Right renal cortex interstitium (tissue), 3 donors: ENCODE measurements around the gene PSD2. TPM values are rescaled to one million over a fixed set of nuclear protein-coding genes. Genes with fewer than 3 reads are reported as not detected.

Experiments used
- DNase-seq, 3 donors: peaks; one replicate each; pipeline ENCODE4 v3.0.0-alpha.2; 2013; ENCODE audit warnings: low read depth in 3 of 3, low spot score in 2 of 3
- polyA plus RNA-seq, 3 donors: library from polyadenylated mRNA; unstranded; fragments of 120-200 nt; gene quantifications; one replicate each; pipeline ENCODE4 v1.2.1, GENCODE V29; 2013; ENCODE audit not compliant: insufficient read length in 3 of 3

Gene PSD2
- 1 to 10 TPM; 1.3 to 2.2 (median 1.6) TPM for polyA plus RNA-seq

GRCh38 chr5:139795074-139796001 lies at the start of gene PSD2:
PSD2 (plus strand) TSS chr5:139795808; CDS start chr5:139809441, 13,633 bp downstream.
- no peak for DNase-seq

- no peak for DNase-seq
Observed at GRCh38 chr5:139746691-139747582, 48.7 kb upstream of the PSD2 start.

- no peak for DNase-seq
Observed at GRCh38 chr5:139747583-139748504, 47.8 kb upstream of the PSD2 start.

- no peak for DNase-seq
Observed at GRCh38 chr5:139748505-139748826, 47.1 kb upstream of the PSD2 start.

- no peak for DNase-seq
Observed at GRCh38 chr5:139749242-139749641, 46.4 kb upstream of the PSD2 start.

GRCh38 chr5:139751236-139751635 lies 44.4 kb upstream of the PSD2 start:
- no peak for DNase-seq

GRCh38 chr5:139752506-139753473 lies 42.8 kb upstream of the PSD2 start:
- DNase-seq: no peak

GRCh38 chr5:139755892-139756671 lies 39.5 kb upstream of the PSD2 start:
- DNase-seq: no peak

GRCh38 chr5:139756971-139757370 lies 38.6 kb upstream of the PSD2 start:
- no peak for DNase-seq

- no peak for DNase-seq
Observed at GRCh38 chr5:139757727-139758509, 37.7 kb upstream of the PSD2 start.

- no peak for DNase-seq
Observed at GRCh38 chr5:139758510-139759075, 37.0 kb upstream of the PSD2 start.

- no peak for DNase-seq
Observed at GRCh38 chr5:139759219-139759721, 36.3 kb upstream of the PSD2 start.

- DNase-seq: no peak
Observed at GRCh38 chr5:139760066-139761056, 35.2 kb upstream of the PSD2 start.

GRCh38 chr5:139761057-139761450 lies 34.6 kb upstream of the PSD2 start:
- no peak for DNase-seq

- no peak for DNase-seq
Observed at GRCh38 chr5:139761501-139761900, 34.1 kb upstream of the PSD2 start.

- no peak for DNase-seq
Observed at GRCh38 chr5:139762615-139763170, 32.9 kb upstream of the PSD2 start.
